HepG2 (cell line): Measurements from ENCODE around the gene SERPINA3. TPM values are rescaled to one million over a fixed set of nuclear protein-coding genes. Genes with fewer than 3 reads are reported as not detected.

Experiments used
- ATAC-seq: fragments of 200-7000 bp; cut with Tn5 transposase; 3 replicates; pipeline ENCODE4 v1.9.1; 2020; ENCODE audit warnings: mild to moderate bottlenecking, moderate library complexity
- BruUV-seq: library from RNA; stranded (reverse); fragments of 400-500 nt; replicated peaks from 2 replicates; lab custom pipeline; 2021; lab: Mats Ljungman, UMichigan
- CTCF ChIA-PET: fragments of 300-600 bp; formaldehyde crosslinking; extraction: SDS; loops from one replicate; lab custom pipeline; 2021; ENCODE audit warnings: low total read pairs, inconsistent platforms, low intra/inter-chr PET ratio; lab: Yijun Ruan, JAX
- POLR2A ChIA-PET: fragments of 350-600 bp; sonication (Branson Sonifier 250); formaldehyde crosslinking; loops from one replicate; lab custom pipeline; 2020; ENCODE audit warnings: antibody characterized with exemption, inconsistent platforms; lab: Yijun Ruan, JAX
- DNase-seq: peaks from one replicate; pipeline ENCODE4 v3.0.0-alpha.2; 2015; ENCODE audit warnings: low spot score
- FAIRE-seq: peaks from 3 replicates; lab custom pipeline; 2011; peaks lifted over from hg19 to GRCh38; lab: Jason Lieb, UNC
- H2AFZ ChIP-seq: one replicate; pipeline ENCODE4 v1.6.1; 2011; ENCODE audit warnings: low read length, inconsistent platforms
- H3K27ac ChIP-seq: fragments of 300-600 bp; 3 replicates; pipeline ENCODE4 v1.8.0; 2011; ENCODE audit warnings: mixed run types, mild to moderate bottlenecking, mixed read lengths, low read length, inconsistent platforms; ENCODE audit not compliant: insufficient read depth; ENCODE audit errors: extremely low read length
- H3K27me3 ChIP-seq, 2 experiments: fragments of 200-600 bp in 1 of 2; 2 replicates in 1 of 2; 3 replicates in 1 of 2; pipeline versions ENCODE4 v1.6.0 to v1.8.0; 2011; ENCODE audit warnings: low read length in 2 of 2, mild to moderate bottlenecking in 2 of 2, moderate library complexity in 2 of 2, inconsistent platforms in 1 of 2; ENCODE audit not compliant: insufficient read depth in 2 of 2, control insufficient read depth in 1 of 2
- H3K36me3 ChIP-seq, 2 experiments: fragments of 200-600 bp in 1 of 2; replicated peaks in 1 of 2; 2 replicates in 1 of 2; 3 replicates in 1 of 2; pipeline versions ENCODE4 v1.5.1 to v1.8.0; 2011; ENCODE audit warnings: low read length in 2 of 2, inconsistent platforms in 1 of 2; ENCODE audit not compliant: insufficient read depth in 2 of 2, control insufficient read depth in 1 of 2
- H3K4me1 ChIP-seq: 2 replicates; pipeline ENCODE4 v1.5.1; 2012; ENCODE audit warnings: low read length, inconsistent platforms; ENCODE audit not compliant: insufficient read depth
- H3K4me2 ChIP-seq: 2 replicates; pipeline ENCODE4 v1.6.0; 2011; ENCODE audit warnings: low read depth, low read length, inconsistent platforms
- H3K4me3 ChIP-seq, 3 experiments: fragments of 200-600 bp in 1 of 3; sonication (generic), shearing (Covaris generic) in 1 of 3; replicated peaks in 1 of 3; 2 replicates each; pipeline ENCODE4 v1.5.1; 2011 to 2016; ENCODE audit warnings: low read length in 3 of 3, inconsistent platforms in 2 of 3, low read depth in 2 of 3, mild to moderate bottlenecking in 2 of 3, control low read depth in 1 of 3, mixed read lengths in 1 of 3; ENCODE audit not compliant: insufficient read depth in 1 of 3
- H3K79me2 ChIP-seq: one replicate; pipeline ENCODE4 v1.6.1; 2011; ENCODE audit warnings: low read length, inconsistent platforms; ENCODE audit not compliant: insufficient read depth
- H3K9ac ChIP-seq: 2 replicates; pipeline ENCODE4 v1.6.0; 2011; ENCODE audit warnings: mild to moderate bottlenecking, low read depth, low read length, inconsistent platforms; ENCODE audit not compliant: insufficient read depth
- H3K9me3 ChIP-seq: 2 replicates; pipeline ENCODE4 v1.5.1; 2012; ENCODE audit warnings: mild to moderate bottlenecking, low read length
- H4K20me1 ChIP-seq: 2 replicates; pipeline ENCODE4 v1.6.0; 2011; ENCODE audit warnings: inconsistent platforms, mild to moderate bottlenecking, low read length, moderate library complexity; ENCODE audit not compliant: insufficient read depth
- ARHGAP35 ChIP-seq: sonication (generic); formaldehyde crosslinking; IDR thresholded peaks from 2 replicates; pipeline ENCODE4 v1.9.0; 2022; ENCODE audit warnings: mild to moderate bottlenecking, inconsistent platforms, moderate library complexity, missing genetic modification reagents, borderline replicate concordance
- FOSL2 ChIP-seq: sonication (generic); formaldehyde crosslinking; IDR thresholded peaks from 2 replicates; pipeline ENCODE4 v1.4.0; 2020; ENCODE audit warnings: missing genetic modification reagents
- NR2F6 ChIP-seq, 2 experiments: IDR thresholded peaks; 2 replicates each; pipeline ENCODE4 v1.6.1; 2016; ENCODE audit warnings: antibody characterized with exemption in 1 of 2, mild to moderate bottlenecking in 1 of 2
- RAD21 ChIP-seq: fragments of 450-650 bp; formaldehyde crosslinking; IDR thresholded peaks from 2 replicates; pipeline ENCODE4 v1.5.0; 2020; ENCODE audit warnings: mild to moderate bottlenecking
- REL ChIP-seq: sonication (generic); formaldehyde crosslinking; conservative IDR thresholded peaks from 2 replicates; pipeline ENCODE4 v1.8.0; 2022; ENCODE audit warnings: mild to moderate bottlenecking, missing genetic modification reagents, moderate library complexity
- ZBTB3 ChIP-seq: sonication (generic); formaldehyde crosslinking; IDR thresholded peaks from 2 replicates; pipeline ENCODE4 v1.4.0; 2020; ENCODE audit warnings: low read depth, mild to moderate bottlenecking, moderate library complexity, missing genetic modification reagents, borderline replicate concordance
- ZNF136 ChIP-seq: sonication (generic); formaldehyde crosslinking; IDR thresholded peaks from 2 replicates; pipeline ENCODE4 v1.8.1; 2022; ENCODE audit warnings: low read depth, mild to moderate bottlenecking, moderate library complexity, missing genetic modification reagents
- ZNF24 ChIP-seq: fragments of 450-650 bp; IDR thresholded peaks from 2 replicates; pipeline ENCODE4 v1.6.1; 2017; ENCODE audit warnings: antibody characterized with exemption, mild to moderate bottlenecking
- ZNF614 ChIP-seq: IDR thresholded peaks from 2 replicates; pipeline ENCODE4 v1.6.1; 2018; ENCODE audit warnings: missing biosample characterization, missing genetic modification reagents, inconsistent platforms, borderline replicate concordance
- ZNF703 ChIP-seq: sonication (generic); formaldehyde crosslinking; IDR thresholded peaks from 2 replicates; pipeline ENCODE4 v1.5.1; 2020; ENCODE audit warnings: missing genetic modification reagents, mild to moderate bottlenecking, moderate library complexity, borderline replicate concordance
- WGBS: methylation state at CpG from one replicate; pipeline ENCODE4 v1.1.6; 2017; ENCODE audit warnings: low lambda C conversion rate; 5-methylcytosine and 5-hydroxymethylcytosine counted together
- in situ Hi-C: cut with HindIII; loops from 2 replicates; pipeline ENCODE4 v1.10.0; 2017; ENCODE audit warnings: low pct_unique_long_range_greater_than_20kb; ENCODE audit not compliant: extremely low pct_ligation_motif_present
- intact Hi-C: fragments of 100-400 bp; cut with micrococcal nuclease; formaldehyde crosslinking; loops from one replicate; pipeline ENCODE4 v1.10.0; 2022; ENCODE audit not compliant: unreplicated experiment
- polyA plus RNA-seq, 8 experiments: library from polyadenylated mRNA; depleted of rRNA in 3 of 8; stranded (reverse) in 7 of 8; unstranded in 1 of 8; fragments of >200 nt; fragmentation: Illumina TruSeq in 4 of 8; extraction: Trizol in 4 of 8; gene quantifications; 2 replicates each; pipeline versions ENCODE4 v1.2.1 to v1.2.3, GENCODE V29; 2011 to 2016; ENCODE audit warnings: low read depth in 4 of 8, missing spikeins in 1 of 8, mixed read lengths in 1 of 8; ENCODE audit not compliant: insufficient read depth in 1 of 8
- total RNA-seq, 5 experiments: library from RNA; depleted of rRNA; stranded (reverse); fragments of >200 nt; fragmentation: Illumina TruSeq; extraction: Trizol; gene quantifications; 2 replicates each; pipeline ENCODE4 v1.2.3, GENCODE V29; 2016; ENCODE audit warnings: low read depth in 1 of 5
- TF ChIP-seq, protein P1 (sequence below): sonication (generic); formaldehyde crosslinking; IDR thresholded peaks from 2 replicates; pipeline ENCODE4 v1.4.0; 2020; ENCODE audit warnings: mild to moderate bottlenecking, missing genetic modification reagents

SERPINA3 gene
- total and polyA plus RNA-seq, 2 of the 13 experiments (the other 11 are each of a cell fraction or from before 2014, with no cell fraction given) = 825 to 2,200 TPM

DNA sequence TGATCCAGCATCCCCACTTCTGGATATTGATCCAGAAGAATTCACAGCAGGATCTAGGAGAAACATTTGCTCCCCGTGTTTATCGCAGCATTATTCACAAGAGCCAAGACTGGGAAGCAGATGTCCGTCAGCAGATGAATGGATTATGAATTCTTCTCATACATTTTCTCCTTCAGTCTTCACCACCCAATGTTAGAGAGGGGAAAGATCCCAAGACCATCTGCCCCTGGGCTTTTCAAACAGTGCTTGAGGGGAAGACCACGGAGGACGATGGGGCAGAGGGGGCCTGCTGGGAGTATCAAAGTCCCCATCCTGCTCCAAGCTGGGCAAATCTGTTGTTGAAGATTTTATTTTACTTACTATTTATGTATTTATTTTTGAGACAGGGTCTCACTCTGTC, 41.1 kb downstream of the SERPINA3 start (continued):
- no peak for TF ChIP-seq ZBTB3 (CRISPR knock-in tag)

DNA sequence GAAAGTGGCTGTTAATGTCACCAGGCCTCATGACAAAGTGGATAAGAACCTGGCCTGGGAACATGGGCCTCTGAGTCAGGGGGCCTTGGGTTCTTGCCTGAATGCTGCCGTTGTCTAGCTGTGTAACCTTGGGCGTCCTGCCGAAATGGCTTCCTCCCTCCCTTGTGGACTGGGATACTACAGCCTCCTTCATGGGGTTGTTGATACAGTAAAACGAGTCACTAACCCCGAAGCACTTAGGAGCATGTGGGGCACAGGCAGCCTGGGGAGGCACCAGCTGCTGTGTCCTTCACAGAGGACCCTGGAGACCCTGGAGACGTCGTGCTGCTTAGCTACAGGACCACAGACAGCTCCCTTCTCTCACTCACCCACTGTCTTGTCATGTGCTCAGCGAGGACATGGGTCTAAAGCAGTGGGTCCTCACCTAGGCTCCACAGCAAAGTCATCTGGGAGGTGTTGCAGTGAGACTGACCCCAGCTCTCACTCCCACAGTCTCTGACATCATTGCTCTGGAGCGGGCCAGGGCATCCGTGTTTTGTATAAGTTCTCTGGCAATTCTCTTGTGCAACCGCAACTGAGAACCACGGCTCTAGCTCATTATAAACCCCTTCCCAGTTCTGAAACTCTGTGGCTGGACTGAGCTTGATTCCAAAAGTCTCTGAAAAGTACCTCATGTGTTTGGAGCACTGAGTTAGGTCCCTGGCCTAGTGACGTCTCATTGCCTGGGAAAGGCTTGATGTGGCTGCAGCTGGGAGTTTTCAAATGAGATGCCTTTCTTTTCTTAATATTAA, 42.1 kb downstream of the SERPINA3 start:
- peak; percentile 74 for DNase-seq
- CTCF ChIA-PET = no interaction called here
- WGBS = 13% methylated on average over 7 of the region's 13 CpGs
- Histone ChIP-seq H3K27ac (no peak overlapping the region), H3K79me2 (no peaks in the 10 kb centered on the region), H3K4me2 (peak overlapping the region; percentile 76), H3K9ac (peak overlapping the region; percentile 29), H3K27me3 (peaks cover 0 to 2% of the 10 kb centered on the region in 2 experiments; a peak in 1 of 5 replicates), H4K20me1 (no peaks in the 10 kb centered on the region), H3K4me3 (peak overlapping the region in 1 of 3 experiments; percentile 41; a peak in 2 of 6 replicates), H3K9me3 (no peaks in the 10 kb centered on the region; the same call in 1 of the 2 replicates), H3K4me1 (peaks cover 52% of the 10 kb centered on the region), H2AFZ (no peak overlapping the region), H3K36me3 (no peaks in the 10 kb centered on the region)
- FAIRE-seq = peak; percentile 63
- intact Hi-C loops = loop anchor here (2.0 kb wide), 2 partner anchors 17 to 27 kb away; no protein-coding TSS in a partner anchor
- peak; percentile 86 for ATAC-seq
- in situ Hi-C loops = no loop called here
- POLR2A ChIA-PET = interaction anchor here (0.9 to 2.2 kb wide), 6 partner anchors 15 to 92 kb away, joined by 3 to 10 read pairs (median 4); no protein-coding TSS in a partner anchor
- BruUV-seq = no TSS peak
- no peak for TF ChIP-seq ZNF703 (CRISPR knock-in tag)
- TF ChIP-seq ZNF136 (CRISPR knock-in tag) = no peak
- TF ChIP-seq ARHGAP35 (CRISPR knock-in tag) = no peak
- no peak for TF ChIP-seq RAD21
- no peak for TF ChIP-seq REL
- TF ChIP-seq NR2F6 (IDR thresholded peaks at IDR 0.05) = no peak
- no peak for TF ChIP-seq NR2F6 (CRISPR knock-in tag; IDR thresholded peaks at IDR 0.05)
- TF ChIP-seq, protein P1, sequence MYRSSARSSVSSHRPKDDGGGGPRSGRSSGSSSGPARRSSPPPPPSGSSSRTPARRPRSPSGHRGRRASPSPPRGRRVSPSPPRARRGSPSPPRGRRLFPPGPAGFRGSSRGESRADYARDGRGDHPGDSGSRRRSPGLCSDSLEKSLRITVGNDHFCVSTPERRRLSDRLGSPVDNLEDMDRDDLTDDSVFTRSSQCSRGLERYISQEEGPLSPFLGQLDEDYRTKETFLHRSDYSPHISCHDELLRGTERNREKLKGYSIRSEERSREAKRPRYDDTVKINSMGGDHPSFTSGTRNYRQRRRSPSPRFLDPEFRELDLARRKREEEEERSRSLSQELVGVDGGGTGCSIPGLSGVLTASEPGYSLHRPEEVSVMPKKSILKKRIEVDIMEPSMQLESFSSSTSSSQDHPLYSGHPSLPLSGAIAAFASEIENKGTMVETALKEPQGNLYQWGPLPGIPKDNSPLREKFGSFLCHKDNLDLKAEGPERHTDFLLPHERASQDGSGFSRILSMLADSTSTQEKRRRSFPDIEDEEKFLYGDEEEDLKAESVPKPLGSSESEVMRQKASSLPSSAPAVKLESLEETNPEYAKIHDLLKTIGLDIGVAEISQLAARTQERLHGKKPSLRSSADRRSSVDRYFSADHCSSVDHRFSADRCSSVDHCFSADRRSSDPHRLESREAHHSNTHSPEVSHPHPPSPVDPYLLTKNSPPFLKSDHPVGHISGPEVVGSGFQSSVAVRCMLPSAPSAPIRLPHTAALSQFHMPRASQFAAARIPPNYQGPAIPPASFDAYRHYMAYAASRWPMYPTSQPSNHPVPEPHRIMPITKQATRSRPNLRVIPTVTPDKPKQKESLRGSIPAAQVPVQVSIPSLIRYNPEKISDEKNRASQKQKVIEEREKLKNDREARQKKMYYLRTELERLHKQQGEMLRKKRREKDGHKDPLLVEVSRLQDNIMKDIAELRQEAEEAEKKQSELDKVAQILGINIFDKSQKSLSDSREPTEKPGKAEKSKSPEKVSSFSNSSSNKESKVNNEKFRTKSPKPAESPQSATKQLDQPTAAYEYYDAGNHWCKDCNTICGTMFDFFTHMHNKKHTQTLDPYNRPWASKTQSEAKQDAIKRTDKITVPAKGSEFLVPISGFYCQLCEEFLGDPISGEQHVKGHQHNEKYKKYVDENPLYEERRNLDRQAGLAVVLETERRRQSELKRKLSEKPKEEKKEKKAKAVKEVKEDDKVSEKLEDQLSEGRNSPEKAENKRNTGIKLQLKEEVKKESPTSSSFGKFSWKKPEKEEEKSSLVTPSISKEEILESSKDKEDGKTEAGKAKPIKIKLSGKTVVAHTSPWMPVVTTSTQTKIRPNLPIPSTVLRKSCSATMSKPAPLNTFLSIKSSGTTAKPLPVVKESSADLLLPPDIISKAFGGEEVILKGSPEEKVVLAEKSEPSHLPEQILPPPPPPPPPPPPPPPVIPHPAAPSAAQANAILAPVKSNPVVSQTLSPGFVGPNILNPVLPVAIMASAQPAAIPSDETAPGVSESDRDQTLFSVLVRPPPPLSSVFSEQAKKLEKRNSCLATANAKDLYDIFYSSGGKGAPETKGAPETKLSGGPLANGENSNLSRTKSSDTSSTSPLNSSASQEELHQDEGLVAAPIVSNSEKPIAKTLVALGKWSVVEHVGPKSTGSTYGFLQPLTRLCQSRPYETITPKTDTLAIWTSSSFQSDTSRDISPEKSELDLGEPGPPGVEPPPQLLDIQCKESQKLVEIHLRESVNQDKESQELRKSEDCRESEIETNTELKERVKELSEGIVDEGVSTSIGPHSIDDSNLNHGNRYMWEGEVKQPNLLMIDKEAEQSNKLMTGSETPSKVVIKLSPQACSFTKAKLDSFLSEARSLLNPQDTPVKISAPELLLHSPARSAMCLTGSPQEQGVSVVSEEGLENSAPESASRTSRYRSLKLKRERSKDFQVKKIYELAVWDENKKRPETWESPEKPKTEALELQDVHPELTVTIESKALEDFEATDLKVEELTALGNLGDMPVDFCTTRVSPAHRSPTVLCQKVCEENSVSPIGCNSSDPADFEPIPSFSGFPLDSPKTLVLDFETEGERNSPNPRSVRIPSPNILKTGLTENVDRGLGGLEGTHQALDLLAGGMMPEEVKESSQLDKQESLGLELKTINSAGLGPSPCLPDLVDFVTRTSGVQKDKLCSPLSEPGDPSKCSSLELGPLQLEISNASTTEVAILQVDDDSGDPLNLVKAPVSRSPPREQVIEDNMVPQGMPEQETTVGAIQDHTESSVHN (CRISPR knock-in tag) = no peak
- TF ChIP-seq FOSL2 (CRISPR knock-in tag) = no peak; the same call in 1 of the 2 replicates
- no peak for TF ChIP-seq ZNF614 (CRISPR knock-in tag)
- TF ChIP-seq ZNF24 = no peak
